SJSA1 (cell line): ENCODE results near the gene PRKCB. TPM values are rescaled to one million over a fixed set of nuclear protein-coding genes. Genes with fewer than 3 reads are reported as not detected.

ENCODE experiments used
- DNase-seq, 2 experiments: peaks; one replicate each; pipeline ENCODE4 v3.0.0-alpha.2; 2015 to 2020; ENCODE audit warnings: low spot score in 2 of 2, low read depth in 1 of 2
- H3K27ac ChIP-seq: fragments of 250-450 bp; sonication (Bioruptor Pico); 2 replicates; pipeline ENCODE4 v1.5.1; 2020; ENCODE audit warnings: mild to moderate bottlenecking, moderate library complexity
- H3K27me3 ChIP-seq: fragments of 250-450 bp; sonication (Bioruptor Pico); replicated peaks from 2 replicates; pipeline ENCODE4 v1.5.1; 2020; ENCODE audit warnings: mild to moderate bottlenecking, moderate library complexity
- H3K36me3 ChIP-seq: fragments of 250-450 bp; sonication (Bioruptor Pico); 2 replicates; pipeline ENCODE4 v1.5.1; 2020; ENCODE audit warnings: mild to moderate bottlenecking
- H3K4me1 ChIP-seq: fragments of 250-450 bp; sonication (Bioruptor Pico); replicated peaks from 2 replicates; pipeline ENCODE4 v1.6.1; 2021; ENCODE audit warnings: mild to moderate bottlenecking
- H3K4me3 ChIP-seq: fragments of 250-450 bp; sonication (Bioruptor Pico); 2 replicates; pipeline ENCODE4 v1.5.1; 2020; ENCODE audit warnings: mild to moderate bottlenecking
- H3K9me3 ChIP-seq: fragments of 250-450 bp; sonication (Bioruptor Pico); replicated peaks from 2 replicates; pipeline ENCODE4 v1.5.1; 2020; ENCODE audit warnings: mild to moderate bottlenecking
- total RNA-seq: library from RNA; depleted of rRNA; stranded (reverse); fragments of >200 nt; shearing (Covaris generic); gene quantifications from 2 replicates; pipeline ENCODE4 v1.2.3, GENCODE V29; 2014

The PRKCB gene
- total RNA-seq, 1 experiment from 2014 or later: 4.2 TPM

DNA sequence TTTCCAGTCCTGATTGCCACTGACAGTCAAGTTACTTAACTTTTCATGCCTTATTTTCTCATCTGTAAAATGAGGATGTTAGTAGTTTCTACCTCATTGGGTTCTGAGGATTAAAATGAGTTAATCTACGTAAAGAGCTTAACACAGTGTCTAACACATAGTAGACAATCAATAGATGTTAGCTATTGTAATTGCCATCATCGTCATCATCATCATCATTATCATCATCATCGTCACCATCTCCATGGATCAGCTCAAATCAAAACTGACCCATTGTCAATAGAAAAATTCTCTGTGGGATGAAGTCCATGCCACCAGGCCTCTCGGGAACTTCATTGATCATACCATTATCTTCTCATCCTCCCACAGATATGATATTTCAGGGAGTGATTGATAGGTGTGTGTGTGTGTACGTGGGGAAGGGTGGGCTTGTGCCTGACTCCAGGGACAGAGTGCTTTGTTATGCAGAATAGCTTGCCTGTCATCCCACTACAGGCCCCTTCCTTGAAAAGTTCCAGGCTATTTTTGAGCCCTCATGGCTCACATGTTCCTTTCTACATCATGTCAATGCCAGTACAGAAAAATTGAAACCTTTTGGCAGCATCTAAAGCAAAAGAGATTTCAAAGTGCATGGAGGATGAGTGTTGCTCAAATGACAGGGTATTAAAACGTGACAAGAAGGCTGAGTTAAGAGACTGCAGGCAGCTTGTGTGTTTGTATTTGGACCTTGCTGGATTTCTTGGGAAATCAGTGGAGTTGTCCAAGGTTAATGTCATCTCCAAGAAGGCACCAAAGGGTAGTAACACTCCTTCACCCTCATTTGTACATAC is 133.9 kb downstream of the PRKCB start:
- Histone ChIP-seq H3K4me1 (no peaks in the 10 kb centered on the region), H3K4me3 (no peak overlapping the region), H3K27me3 (no peaks in the 10 kb centered on the region), H3K36me3 (no peaks in the 10 kb centered on the region), H3K9me3 (no peaks in the 10 kb centered on the region), H3K27ac (no peak overlapping the region)
- no peak for DNase-seq

DNA sequence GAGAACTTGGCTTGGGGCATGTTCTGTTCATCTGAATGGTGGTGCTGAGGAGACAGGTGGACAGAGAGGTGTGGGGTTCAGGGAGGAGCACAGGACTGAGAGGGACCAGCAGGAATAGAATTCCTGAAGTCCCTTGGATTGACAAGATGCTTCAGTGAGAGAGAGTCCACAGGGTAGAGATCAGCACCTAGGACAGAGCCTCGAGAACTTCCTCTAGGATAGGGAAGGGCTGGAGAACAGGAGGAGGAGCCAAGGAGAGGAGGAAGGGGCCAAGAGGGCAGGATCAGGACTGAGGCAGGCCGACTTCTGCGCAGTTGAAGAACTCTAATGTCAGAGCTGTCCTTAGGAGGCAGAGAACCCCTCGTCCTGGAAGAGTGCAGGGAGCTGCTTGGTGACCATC is 138.4 kb downstream of the PRKCB start:
- no peaks in the 10 kb centered on the region for H3K4me1 ChIP-seq
- DNase-seq: no peak
- no peaks in the 10 kb centered on the region for H3K27me3 ChIP-seq
- no peaks in the 10 kb centered on the region for H3K36me3 ChIP-seq
- no peak overlapping the region for H3K27ac ChIP-seq
- H3K4me3 ChIP-seq: no peak overlapping the region
- no peaks in the 10 kb centered on the region for H3K9me3 ChIP-seq

DNA sequence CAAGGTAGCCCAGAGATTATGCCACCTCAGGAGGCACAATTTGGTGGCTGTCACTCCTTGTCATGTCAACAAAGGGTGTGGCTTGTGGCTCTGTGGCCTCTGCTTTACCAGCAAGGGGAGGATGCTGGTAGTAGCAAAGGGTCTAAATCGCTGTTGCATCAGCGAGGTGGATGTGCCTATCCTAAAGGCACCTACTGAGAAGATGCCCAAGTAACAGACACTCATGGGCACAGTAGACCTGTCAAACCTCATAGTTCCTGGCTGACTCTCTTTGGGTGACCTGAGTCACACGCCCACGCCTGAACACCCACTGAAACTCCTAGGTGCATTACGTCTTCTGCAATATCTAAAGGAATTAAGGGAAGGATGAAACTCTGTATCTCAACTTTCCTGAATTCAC is 139.5 kb downstream of the PRKCB start:
- Histone ChIP-seq H3K27ac (no peak overlapping the region), H3K4me1 (no peaks in the 10 kb centered on the region), H3K4me3 (no peak overlapping the region), H3K36me3 (no peaks in the 10 kb centered on the region), H3K9me3 (no peaks in the 10 kb centered on the region), H3K27me3 (no peaks in the 10 kb centered on the region)
- DNase-seq: no peak

DNA sequence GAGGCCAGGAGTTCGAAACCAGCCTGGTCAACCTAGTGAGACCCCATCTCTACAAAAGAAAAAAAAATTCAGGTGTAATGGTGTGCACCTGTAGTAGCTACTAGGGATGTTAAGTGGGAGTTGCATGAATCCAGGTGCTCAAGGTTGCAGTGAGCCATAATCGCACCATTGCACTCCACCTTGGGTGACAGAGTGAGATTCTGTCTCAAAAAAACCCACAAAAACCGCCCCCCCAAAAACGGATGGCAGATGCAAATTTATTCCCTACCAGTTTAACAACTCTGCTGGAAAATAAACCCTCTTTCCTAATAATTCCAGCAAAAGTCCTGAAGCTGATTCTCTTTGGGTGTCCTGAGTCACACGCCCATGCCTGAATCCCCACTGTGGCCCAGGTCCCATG is 140.3 kb downstream of the PRKCB start:
- Histone ChIP-seq H3K4me3 (no peak overlapping the region), H3K27me3 (no peaks in the 10 kb centered on the region), H3K9me3 (no peaks in the 10 kb centered on the region), H3K4me1 (no peaks in the 10 kb centered on the region), H3K36me3 (no peaks in the 10 kb centered on the region), H3K27ac (no peak overlapping the region)
- DNase-seq: no peak

DNA sequence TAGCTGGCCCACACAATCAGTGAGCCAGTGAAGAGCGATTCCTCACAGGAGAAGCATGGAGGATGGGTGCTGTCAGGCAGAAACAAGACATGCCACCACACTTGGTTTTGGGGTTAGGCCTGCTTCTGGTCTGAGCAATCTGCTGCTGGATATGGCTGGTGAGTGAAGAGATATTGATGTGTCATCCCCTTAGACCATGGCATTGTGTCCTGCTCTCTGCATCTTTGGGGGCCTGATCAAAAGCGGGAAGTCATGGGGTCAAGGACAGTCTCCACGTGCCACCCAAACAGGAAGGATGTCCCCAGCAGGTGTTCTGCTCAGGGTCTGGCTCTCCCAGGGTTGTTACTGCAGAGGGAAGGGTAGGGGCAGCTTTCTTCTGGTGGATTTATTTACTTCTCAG is 140.7 kb downstream of the PRKCB start:
- H3K36me3 ChIP-seq: no peaks in the 10 kb centered on the region
- no peak for DNase-seq

DNA sequence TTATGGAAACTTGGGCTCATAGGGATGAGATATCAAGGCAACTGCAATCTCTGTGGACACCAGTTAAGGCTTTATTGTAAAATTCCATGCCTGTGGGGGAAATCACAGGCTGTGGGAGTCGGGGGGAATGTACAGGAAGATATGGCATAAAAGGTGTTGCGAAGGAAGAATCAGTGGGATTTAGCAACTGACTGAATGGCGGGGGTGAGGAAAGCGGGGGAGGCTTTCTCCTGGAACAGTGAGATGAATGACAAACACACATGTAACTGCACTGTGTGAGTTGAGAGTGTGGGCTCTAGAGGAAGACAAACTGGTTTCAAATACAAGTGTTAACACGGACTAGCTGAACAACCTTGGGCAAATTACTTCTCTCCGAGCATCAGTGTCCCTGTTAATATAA is 143.7 kb downstream of the PRKCB start:
- no peak for DNase-seq
- Histone ChIP-seq H3K36me3 (no peaks in the 10 kb centered on the region), H3K4me3 (no peak overlapping the region), H3K9me3 (no peaks in the 10 kb centered on the region), H3K4me1 (no peaks in the 10 kb centered on the region), H3K27ac (no peak overlapping the region), H3K27me3 (no peaks in the 10 kb centered on the region)

More for the DNA sequence above, 140.7 kb downstream of the PRKCB start:
- Histone ChIP-seq H3K4me1 (no peaks in the 10 kb centered on the region), H3K9me3 (no peaks in the 10 kb centered on the region), H3K4me3 (no peak overlapping the region), H3K27me3 (no peaks in the 10 kb centered on the region), H3K27ac (no peak overlapping the region)

DNA sequence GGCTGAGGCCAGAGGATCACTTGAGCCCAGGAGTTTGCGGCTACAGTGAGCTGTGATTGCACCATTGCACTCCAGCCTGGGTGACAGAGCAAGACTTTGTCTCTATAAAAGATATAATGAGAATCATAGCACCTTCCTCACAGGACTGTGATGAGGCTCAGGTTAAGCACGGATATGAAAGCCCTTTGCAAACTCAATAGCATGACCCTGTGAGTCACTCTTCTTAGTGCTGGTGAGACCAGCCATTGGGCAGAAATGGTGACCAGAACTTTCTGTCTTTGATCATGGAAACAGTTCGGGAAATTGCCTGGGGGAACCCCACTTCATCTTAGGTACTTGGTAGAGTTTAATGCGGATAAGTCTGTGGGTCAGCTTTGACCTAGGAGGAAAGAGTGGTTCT is 144.2 kb downstream of the PRKCB start:
- H3K27me3 ChIP-seq: no peaks in the 10 kb centered on the region
- no peak for DNase-seq
- no peaks in the 10 kb centered on the region for H3K4me1 ChIP-seq
- no peaks in the 10 kb centered on the region for H3K9me3 ChIP-seq
- H3K36me3 ChIP-seq: no peaks in the 10 kb centered on the region
- H3K27ac ChIP-seq: no peak overlapping the region
- no peak overlapping the region for H3K4me3 ChIP-seq

DNA sequence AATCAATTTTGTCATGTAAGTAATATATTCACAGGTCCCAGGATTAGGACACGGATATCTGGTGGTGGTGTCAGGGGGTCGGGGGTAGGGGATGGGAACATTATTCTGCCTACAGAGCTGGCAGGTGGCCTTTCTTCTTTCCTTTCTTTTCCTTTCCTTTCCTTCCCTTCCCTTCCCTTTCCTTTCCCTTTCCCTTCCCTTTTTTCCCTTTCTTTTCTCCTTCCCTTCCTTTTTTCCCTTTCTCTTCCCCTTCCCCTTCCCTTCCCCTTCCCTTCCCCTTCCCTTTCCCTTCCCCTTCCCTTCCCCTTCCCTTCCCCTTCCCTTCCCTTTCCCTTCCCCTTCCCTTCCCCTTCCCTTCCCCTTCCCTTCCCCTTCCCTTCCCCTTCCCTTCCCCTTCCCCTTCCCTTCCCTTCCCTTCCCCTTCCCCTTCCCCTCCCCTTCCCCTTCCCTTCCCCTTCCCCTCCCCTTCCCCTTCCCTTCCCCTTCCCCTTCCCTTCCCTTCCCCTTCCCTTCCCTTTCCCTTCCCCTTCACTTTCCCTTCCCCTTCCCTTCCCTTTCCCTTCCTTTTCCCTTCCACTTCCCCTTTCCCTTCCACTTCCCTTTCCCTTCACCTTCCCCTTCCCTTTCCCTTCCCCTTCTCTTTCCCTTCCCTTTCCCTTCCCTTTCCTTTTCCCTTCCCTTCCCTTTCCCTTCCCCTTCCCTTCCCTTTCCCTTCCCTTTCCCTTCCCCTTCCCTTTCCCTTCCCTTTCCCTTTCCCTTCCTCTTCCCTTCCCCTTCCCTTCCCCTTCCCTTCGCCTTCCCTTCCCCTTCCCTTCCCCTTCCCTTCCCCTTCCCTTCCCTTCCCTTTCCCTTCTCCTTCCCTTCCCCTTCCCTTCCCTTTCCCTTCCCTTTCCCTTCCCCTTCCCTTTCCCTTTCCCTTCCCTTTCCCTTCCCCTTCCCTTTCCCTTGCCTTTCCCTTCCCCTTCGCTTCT is 145.9 kb downstream of the PRKCB start:
- H3K4me3 ChIP-seq: no peak overlapping the region
- no peaks in the 10 kb centered on the region for H3K4me1 ChIP-seq
- no peaks in the 10 kb centered on the region for H3K36me3 ChIP-seq
- no peaks in the 10 kb centered on the region for H3K9me3 ChIP-seq
- no peak for DNase-seq
- no peaks in the 10 kb centered on the region for H3K27me3 ChIP-seq
- no peak overlapping the region for H3K27ac ChIP-seq

DNA sequence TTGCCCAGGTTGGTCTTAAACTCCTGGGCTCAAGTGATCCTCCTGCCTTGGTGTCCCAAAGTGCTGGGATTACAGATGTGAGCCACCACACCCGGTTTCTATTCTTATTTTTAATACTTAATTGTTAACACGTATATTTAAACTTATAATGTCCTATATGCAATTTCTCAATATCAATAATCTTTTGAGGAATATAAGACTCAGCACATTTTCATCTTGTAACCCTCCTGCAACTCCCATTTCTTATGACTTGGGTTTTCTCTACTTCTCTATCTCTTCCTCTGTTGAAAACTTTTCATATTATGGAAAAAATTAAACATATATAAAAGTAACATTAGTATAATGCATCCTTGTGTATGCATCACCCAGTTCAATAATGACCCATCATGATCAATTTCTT is 150.7 kb downstream of the PRKCB start:
- Histone ChIP-seq H3K36me3 (no peaks in the 10 kb centered on the region), H3K27me3 (no peaks in the 10 kb centered on the region), H3K9me3 (no peaks in the 10 kb centered on the region), H3K27ac (no peak overlapping the region), H3K4me3 (no peak overlapping the region), H3K4me1 (no peaks in the 10 kb centered on the region)
- DNase-seq: no peak

DNA sequence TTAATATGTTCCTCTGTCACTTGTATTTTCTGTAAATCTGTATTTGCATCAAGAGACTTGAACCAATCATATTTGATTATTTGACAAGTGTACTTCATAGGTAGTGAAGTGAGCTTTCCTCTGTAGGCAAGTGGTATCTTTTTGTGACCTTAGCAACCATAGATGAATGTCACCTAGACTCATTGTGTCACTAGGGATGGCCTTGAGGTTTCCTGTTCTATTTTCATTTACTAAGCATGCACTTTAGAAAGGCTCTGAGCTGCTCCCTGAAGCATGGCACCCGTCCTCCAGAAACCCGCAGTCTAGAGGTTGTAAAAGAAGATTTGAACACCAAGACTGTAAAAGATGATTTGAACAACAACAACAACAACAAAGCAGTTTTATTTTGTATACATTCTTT is 151.7 kb downstream of the PRKCB start:
- Histone ChIP-seq H3K36me3 (no peaks in the 10 kb centered on the region), H3K27ac (no peak overlapping the region), H3K27me3 (no peaks in the 10 kb centered on the region), H3K9me3 (no peaks in the 10 kb centered on the region), H3K4me1 (no peaks in the 10 kb centered on the region), H3K4me3 (no peak overlapping the region)
- DNase-seq: no peak

DNA sequence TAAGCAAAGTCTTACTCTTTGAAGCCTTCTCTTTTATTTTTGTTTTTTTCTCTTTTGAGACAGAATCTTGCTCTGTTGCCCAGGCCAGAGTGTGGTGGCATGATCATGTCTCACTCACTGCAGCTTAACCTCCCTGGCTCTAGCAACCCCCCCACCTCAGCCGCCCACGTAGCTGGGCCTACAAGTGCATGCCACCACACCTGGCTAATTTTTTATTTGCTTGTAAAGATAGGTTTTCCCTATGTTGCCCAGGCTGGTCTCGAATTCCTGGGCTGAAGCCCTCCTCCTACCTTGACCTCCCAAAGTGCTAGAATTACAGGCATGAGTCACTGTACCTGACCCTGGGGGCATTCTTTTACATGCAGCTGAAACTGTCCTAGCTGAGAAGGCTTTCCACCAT is 154.7 kb downstream of the PRKCB start:
- Histone ChIP-seq H3K4me3 (no peak overlapping the region), H3K27me3 (no peaks in the 10 kb centered on the region), H3K9me3 (no peaks in the 10 kb centered on the region), H3K36me3 (no peaks in the 10 kb centered on the region), H3K4me1 (no peaks in the 10 kb centered on the region), H3K27ac (no peak overlapping the region)
- no peak for DNase-seq

DNA sequence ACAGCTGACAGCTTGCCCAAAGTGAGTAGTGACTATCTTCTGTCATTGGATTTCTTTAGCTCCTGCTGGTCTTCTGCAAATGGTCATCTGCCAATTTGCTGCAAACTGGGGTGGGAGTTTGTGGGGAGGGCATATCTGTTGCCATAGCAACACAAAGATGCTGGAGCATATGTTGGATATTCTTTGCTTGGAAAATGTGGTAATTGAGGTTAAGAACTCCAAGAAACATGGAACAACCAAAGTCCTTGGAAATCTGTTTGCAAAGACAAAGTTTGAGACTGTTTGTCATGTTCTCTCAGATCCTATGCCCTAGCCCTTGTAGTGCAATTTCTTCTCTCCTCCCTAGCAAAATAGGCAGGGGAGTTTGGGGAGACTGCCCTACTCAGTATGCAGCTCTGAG is 155.3 kb downstream of the PRKCB start:
- no peaks in the 10 kb centered on the region for H3K27me3 ChIP-seq
- no peak overlapping the region for H3K27ac ChIP-seq
- H3K9me3 ChIP-seq: no peaks in the 10 kb centered on the region

DNA sequence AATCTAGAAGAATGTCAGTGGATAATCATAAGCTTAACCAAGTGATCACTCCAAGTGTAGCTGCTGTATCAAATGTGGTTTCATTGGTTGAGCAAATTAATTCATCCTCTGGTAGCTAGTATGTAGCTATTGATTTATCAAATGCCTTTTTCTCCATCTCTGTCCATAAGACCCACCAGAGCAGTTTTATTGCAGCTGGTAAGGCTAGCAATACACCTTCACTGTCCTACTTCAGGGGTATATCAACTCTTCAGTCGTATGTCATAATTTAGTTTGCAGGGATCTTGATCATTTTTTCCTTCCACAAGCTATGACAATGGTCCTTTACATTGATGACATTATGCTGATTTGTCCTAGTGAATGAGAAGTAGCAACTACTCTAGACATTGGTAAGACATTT is 158.8 kb downstream of the PRKCB start:
- Histone ChIP-seq H3K4me3 (no peak overlapping the region), H3K9me3 (no peaks in the 10 kb centered on the region), H3K27ac (no peak overlapping the region), H3K36me3 (no peaks in the 10 kb centered on the region), H3K27me3 (no peaks in the 10 kb centered on the region), H3K4me1 (no peaks in the 10 kb centered on the region)
- no peak for DNase-seq

More for the DNA sequence above, 155.3 kb downstream of the PRKCB start:
- no peak overlapping the region for H3K4me3 ChIP-seq
- no peaks in the 10 kb centered on the region for H3K36me3 ChIP-seq
- H3K4me1 ChIP-seq: no peaks in the 10 kb centered on the region
- DNase-seq: no peak

DNA sequence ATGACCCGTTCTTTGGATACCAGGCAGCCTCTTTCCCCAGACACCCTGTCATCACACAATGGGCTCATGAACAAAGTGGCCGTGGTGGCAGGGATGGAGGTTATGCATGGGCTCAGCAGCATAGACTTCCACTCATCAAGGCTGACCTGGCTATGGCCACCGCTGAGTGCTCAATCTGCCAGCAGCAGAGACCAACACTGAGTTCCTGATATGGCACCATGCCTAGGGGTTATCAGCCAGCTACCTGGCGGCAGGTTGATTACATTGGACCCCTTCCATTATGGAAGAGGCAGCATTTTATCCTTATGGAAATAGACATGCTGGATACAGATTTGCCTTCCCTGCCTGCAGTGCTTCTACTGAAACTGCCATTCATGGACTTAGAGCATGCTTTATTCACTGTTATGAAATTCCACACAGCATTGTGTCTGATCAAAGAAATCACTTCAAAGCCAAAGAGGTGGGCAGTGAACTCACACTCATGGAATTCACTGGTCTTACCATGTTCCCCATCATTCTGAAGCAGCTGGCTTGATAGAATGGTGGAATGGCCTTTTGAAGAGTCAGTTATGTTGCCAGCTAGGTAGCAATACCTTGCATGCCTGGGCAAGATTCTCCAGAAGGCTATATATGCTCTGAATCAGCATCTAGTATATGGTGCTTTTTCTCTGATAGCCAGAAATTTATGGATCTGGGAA is 160.6 kb downstream of the PRKCB start:
- no peak overlapping the region for H3K4me3 ChIP-seq
- no peak for DNase-seq
- no peak overlapping the region for H3K27ac ChIP-seq
- no peaks in the 10 kb centered on the region for H3K4me1 ChIP-seq
- no peaks in the 10 kb centered on the region for H3K27me3 ChIP-seq
- no peaks in the 10 kb centered on the region for H3K9me3 ChIP-seq
- no peaks in the 10 kb centered on the region for H3K36me3 ChIP-seq
